Astrocyte (in vitro differentiated cells and primary cell): ENCODE measurements around the gene TMTC1. TPM values are rescaled to one million over a fixed set of nuclear protein-coding genes. Genes with fewer than 3 reads are reported as not detected.

Source experiments
- DNase-seq: peaks from one replicate; pipeline ENCODE4 v3.0.0-alpha.2; 2010; ENCODE audit warnings: low read depth
- FAIRE-seq: peaks from 2 replicates; lab custom pipeline; 2011; peaks lifted over from hg19 to GRCh38; lab: Jason Lieb, UNC
- H2AFZ ChIP-seq: 2 replicates; pipeline ENCODE4 v1.6.0; 2012; ENCODE audit warnings: low read depth, low read length, inconsistent platforms
- H3K27ac ChIP-seq: 2 replicates; pipeline ENCODE4 v1.5.1; 2011; ENCODE audit warnings: low read depth, low read length, inconsistent platforms
- H3K27me3 ChIP-seq: 2 replicates; pipeline ENCODE4 v1.6.0; 2011; ENCODE audit warnings: low read length, inconsistent platforms; ENCODE audit not compliant: insufficient read depth
- H3K36me3 ChIP-seq: 2 replicates; pipeline ENCODE4 v1.5.1; 2011; ENCODE audit warnings: low read length, inconsistent platforms; ENCODE audit not compliant: insufficient read depth
- H3K4me1 ChIP-seq: 2 replicates; pipeline ENCODE4 v1.5.1; 2011; ENCODE audit warnings: low read length, inconsistent platforms; ENCODE audit not compliant: insufficient read depth
- H3K4me2 ChIP-seq: 2 replicates; pipeline ENCODE4 v1.6.0; 2012; ENCODE audit warnings: low read length, inconsistent platforms
- H3K4me3 ChIP-seq: 2 replicates; pipeline ENCODE4 v1.5.1; 2011; ENCODE audit warnings: low read depth, mild to moderate bottlenecking, low read length, inconsistent platforms; ENCODE audit not compliant: insufficient read depth
- H3K79me2 ChIP-seq: 2 replicates; pipeline ENCODE4 v1.6.0; 2012; ENCODE audit warnings: mild to moderate bottlenecking, low read length, inconsistent platforms; ENCODE audit not compliant: insufficient read depth
- H3K9ac ChIP-seq: 2 replicates; pipeline ENCODE4 v1.6.0; 2012; ENCODE audit warnings: mild to moderate bottlenecking, low read length, inconsistent platforms
- H3K9me3 ChIP-seq: 2 replicates; pipeline ENCODE4 v1.5.1; 2012; ENCODE audit warnings: low read depth, mild to moderate bottlenecking, low read length, inconsistent platforms; ENCODE audit not compliant: insufficient read depth
- H4K20me1 ChIP-seq: 2 replicates; pipeline ENCODE4 v1.6.0; 2012; ENCODE audit warnings: low read length, inconsistent platforms; ENCODE audit not compliant: insufficient read depth
- H3K27ac Mint-ChIP-seq: one replicate; pipeline ENCODE4 v1.8.0; 2021; ENCODE audit warnings: mild to moderate bottlenecking, mixed read lengths; ENCODE audit not compliant: unreplicated experiment
- H3K27me3 Mint-ChIP-seq: one replicate; pipeline ENCODE4 v1.8.0; 2021; ENCODE audit warnings: low read depth, mixed read lengths; ENCODE audit not compliant: unreplicated experiment
- H3K36me3 Mint-ChIP-seq: one replicate; pipeline ENCODE4 v1.8.0; 2021; ENCODE audit warnings: low read depth, mixed read lengths; ENCODE audit not compliant: unreplicated experiment
- H3K4me1 Mint-ChIP-seq: one replicate; pipeline ENCODE4 v1.8.0; 2021; ENCODE audit warnings: low read depth, mixed read lengths; ENCODE audit not compliant: unreplicated experiment
- H3K4me3 Mint-ChIP-seq: one replicate; pipeline ENCODE4 v1.8.0; 2021; ENCODE audit warnings: mild to moderate bottlenecking, moderate library complexity, mixed read lengths; ENCODE audit not compliant: unreplicated experiment
- H3K9me3 Mint-ChIP-seq: one replicate; pipeline ENCODE4 v1.8.0; 2021; ENCODE audit warnings: mild to moderate bottlenecking, mixed read lengths; ENCODE audit not compliant: unreplicated experiment
- CTCF ChIP-seq: IDR thresholded peaks from 2 replicates; pipeline ENCODE4 v1.5.1; 2011; ENCODE audit warnings: low read depth, mild to moderate bottlenecking, inconsistent platforms, low read length, moderate library complexity; ENCODE audit not compliant: insufficient read depth
- EZH2 ChIP-seq: IDR thresholded peaks from 2 replicates; pipeline ENCODE4 v1.6.1; 2012; ENCODE audit warnings: mild to moderate bottlenecking, low read length, inconsistent platforms; ENCODE audit not compliant: insufficient read depth
- total RNA-seq: library from RNA; stranded (reverse); gene quantifications from 2 replicates; pipeline ENCODE4 v1.2.1, GENCODE V29; 2021

The TMTC1 gene
- total RNA-seq, 1 donor from 2014 or later, result 4.7 TPM

- Mint-ChIP-seq H3K27me3 (no peaks in the 10 kb centered on the region), H3K4me1 (peaks cover 26% of the 10 kb centered on the region), H3K4me3 (no peak overlapping the region), H3K27ac (peak overlapping the region; percentile 77), H3K9me3 (peaks cover 1% of the 10 kb centered on the region), H3K36me3 (no peaks in the 10 kb centered on the region)
- Histone ChIP-seq H3K4me1 (no peaks in the 10 kb centered on the region), H4K20me1 (no peaks in the 10 kb centered on the region), H3K27ac (peak overlapping the region; percentile 29), H3K4me2 (peak overlapping the region; percentile 54), H3K36me3 (no peaks in the 10 kb centered on the region), H3K9me3 (no peaks in the 10 kb centered on the region), H2AFZ (no peak overlapping the region), H3K27me3 (no peaks in the 10 kb centered on the region), H3K9ac (no peak overlapping the region), H3K4me3 (no peak overlapping the region), H3K79me2 (no peaks in the 10 kb centered on the region)
- no peak for FAIRE-seq
- TF ChIP-seq CTCF, result no peak
- no peak for TF ChIP-seq EZH2
- no peak for DNase-seq
Measured at GRCh38 chr12:29617407-29617803, 166.3 kb downstream of the TMTC1 start.

GRCh38 chr12:29616664-29617406 lies 166.9 kb downstream of the TMTC1 start:
- Histone ChIP-seq H3K79me2 (no peaks in the 10 kb centered on the region), H3K9me3 (no peaks in the 10 kb centered on the region), H3K4me2 (peak overlapping the region; percentile 54), H2AFZ (no peak overlapping the region), H3K27me3 (no peaks in the 10 kb centered on the region), H3K27ac (peak overlapping the region; percentile 29), H3K4me3 (no peak overlapping the region), H3K36me3 (no peaks in the 10 kb centered on the region), H3K9ac (no peak overlapping the region), H3K4me1 (no peaks in the 10 kb centered on the region), H4K20me1 (no peaks in the 10 kb centered on the region)
- Mint-ChIP-seq H3K4me3 (no peak overlapping the region), H3K9me3 (peaks cover 1% of the 10 kb centered on the region), H3K4me1 (peaks cover 26% of the 10 kb centered on the region), H3K36me3 (no peaks in the 10 kb centered on the region), H3K27me3 (no peaks in the 10 kb centered on the region), H3K27ac (peak overlapping the region; percentile 77)
- DNase-seq, result peak; percentile 89
- TF ChIP-seq CTCF, result no peak
- no peak for TF ChIP-seq EZH2
- no peak for FAIRE-seq

GRCh38 chr12:29614694-29615325 lies 168.9 kb downstream of the TMTC1 start:
- no peak overlapping the region for H2AFZ ChIP-seq
- no peak overlapping the region for H3K4me2 ChIP-seq
- Mint-ChIP-seq H3K4me1 (peaks cover 24% of the 10 kb centered on the region), H3K9me3 (peaks cover 1% of the 10 kb centered on the region), H3K36me3 (no peaks in the 10 kb centered on the region), H3K27ac (no peak overlapping the region), H3K4me3 (no peak overlapping the region), H3K27me3 (no peaks in the 10 kb centered on the region)
- DNase-seq, result peak; percentile 26
- no peaks in the 10 kb centered on the region for H3K4me1 ChIP-seq
- H3K27ac ChIP-seq, result no peak overlapping the region
- FAIRE-seq, result no peak
- no peaks in the 10 kb centered on the region for H3K79me2 ChIP-seq
- H4K20me1 ChIP-seq, result no peaks in the 10 kb centered on the region
- TF ChIP-seq EZH2, result no peak
- no peak for TF ChIP-seq CTCF
- H3K9me3 ChIP-seq, result no peaks in the 10 kb centered on the region
- H3K27me3 ChIP-seq, result no peaks in the 10 kb centered on the region
- no peak overlapping the region for H3K9ac ChIP-seq
- H3K4me3 ChIP-seq, result no peak overlapping the region
- no peaks in the 10 kb centered on the region for H3K36me3 ChIP-seq
